GM10248 (cell line): Measurements from ENCODE around the gene LMBR1.

ENCODE experiments used
- CTCF ChIA-PET: fragments of 300-600 bp; sonication (Branson Sonifier 250); formaldehyde crosslinking; extraction: SDS; loops from one replicate; lab custom pipeline; 2021; ENCODE audit warnings: antibody characterized with exemption; lab: Yijun Ruan, JAX
- POLR2A ChIA-PET: fragments of 350-650 bp; sonication (Branson Sonifier 250); formaldehyde crosslinking; extraction: SDS; loops from one replicate; lab custom pipeline; 2020; ENCODE audit warnings: antibody characterized with exemption; lab: Yijun Ruan, JAX
- DNase-seq: peaks from one replicate; pipeline ENCODE4 v3.0.0; 2012; ENCODE audit errors: extremely low spot score
- TF ChIP-seq, protein P1 (sequence below): IDR thresholded peaks from 2 replicates; pipeline ENCODE4 v1.5.1; 2012; ENCODE audit warnings: mild to moderate bottlenecking, low read depth; ENCODE audit errors: extremely low read depth, missing control alignments, control extremely low read depth

LMBR1 gene

DNA sequence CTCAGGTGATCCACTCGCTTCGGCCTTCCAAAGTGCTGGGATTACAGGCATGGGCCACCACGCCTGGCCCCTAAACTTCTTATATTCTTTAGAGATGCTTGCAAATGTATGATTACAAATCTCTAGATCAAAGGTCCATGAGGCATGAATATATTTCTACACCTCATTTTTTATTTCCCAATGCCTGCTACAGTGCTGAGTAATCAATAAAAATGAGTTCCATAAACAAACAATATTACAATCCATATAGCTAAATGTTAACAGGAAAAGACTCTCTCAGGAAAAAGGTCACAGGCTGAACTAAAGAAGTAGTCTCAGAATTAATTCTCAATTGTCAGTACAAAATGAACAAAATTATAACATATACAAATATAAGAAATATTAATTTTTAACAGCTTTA, 90.8 kb downstream of the LMBR1 start:
- ChIA-PET CTCF (interaction anchor here (0.9 to 3.0 kb wide), 3 partner anchors 13 to 168 kb away, joined by 3 to 15 read pairs (median 3); no protein-coding TSS in a partner anchor), POLR2A (no interaction called here)
- TF ChIP-seq, protein P1, sequence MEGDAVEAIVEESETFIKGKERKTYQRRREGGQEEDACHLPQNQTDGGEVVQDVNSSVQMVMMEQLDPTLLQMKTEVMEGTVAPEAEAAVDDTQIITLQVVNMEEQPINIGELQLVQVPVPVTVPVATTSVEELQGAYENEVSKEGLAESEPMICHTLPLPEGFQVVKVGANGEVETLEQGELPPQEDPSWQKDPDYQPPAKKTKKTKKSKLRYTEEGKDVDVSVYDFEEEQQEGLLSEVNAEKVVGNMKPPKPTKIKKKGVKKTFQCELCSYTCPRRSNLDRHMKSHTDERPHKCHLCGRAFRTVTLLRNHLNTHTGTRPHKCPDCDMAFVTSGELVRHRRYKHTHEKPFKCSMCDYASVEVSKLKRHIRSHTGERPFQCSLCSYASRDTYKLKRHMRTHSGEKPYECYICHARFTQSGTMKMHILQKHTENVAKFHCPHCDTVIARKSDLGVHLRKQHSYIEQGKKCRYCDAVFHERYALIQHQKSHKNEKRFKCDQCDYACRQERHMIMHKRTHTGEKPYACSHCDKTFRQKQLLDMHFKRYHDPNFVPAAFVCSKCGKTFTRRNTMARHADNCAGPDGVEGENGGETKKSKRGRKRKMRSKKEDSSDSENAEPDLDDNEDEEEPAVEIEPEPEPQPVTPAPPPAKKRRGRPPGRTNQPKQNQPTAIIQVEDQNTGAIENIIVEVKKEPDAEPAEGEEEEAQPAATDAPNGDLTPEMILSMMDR = no peak
- no peak for DNase-seq

DNA sequence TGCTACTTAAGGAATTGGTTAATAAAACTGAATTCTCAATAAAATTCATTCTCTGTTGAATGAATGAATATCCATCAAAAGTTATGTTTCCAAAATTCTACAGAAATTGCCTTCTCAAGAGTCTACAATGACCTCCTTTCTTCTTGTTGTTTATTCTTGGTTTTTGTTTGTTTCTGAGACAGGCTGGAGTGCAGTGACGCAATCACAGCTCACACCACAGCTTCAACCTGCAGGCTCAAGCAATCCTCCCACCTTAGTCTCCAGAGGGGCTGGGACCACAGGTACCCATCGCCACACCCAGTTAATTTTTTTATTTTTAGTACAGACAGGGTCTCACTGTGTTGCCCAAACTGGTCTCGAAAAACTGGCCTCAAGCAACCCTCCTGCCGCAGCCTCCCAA, 97.6 kb downstream of the LMBR1 start:
- ChIA-PET POLR2A (no interaction called here), CTCF (no interaction called here)
- TF ChIP-seq, protein P1 = no peak
- no peak for DNase-seq

GRCh38 chr7:156793334-156793733, 99.6 kb downstream of the LMBR1 start:
- TF ChIP-seq, protein P1 = no peak
- POLR2A ChIA-PET = interaction anchor here (0.7 kb wide), 1 partner anchor 57 kb away, joined by 5 read pairs; no protein-coding TSS in a partner anchor
- CTCF ChIA-PET = interaction anchor here (1.5 to 1.8 kb wide), 3 partner anchors 12 to 25 kb away, joined by 4 to 6 read pairs (median 5); no protein-coding TSS in a partner anchor
- DNase-seq = no peak

DNA sequence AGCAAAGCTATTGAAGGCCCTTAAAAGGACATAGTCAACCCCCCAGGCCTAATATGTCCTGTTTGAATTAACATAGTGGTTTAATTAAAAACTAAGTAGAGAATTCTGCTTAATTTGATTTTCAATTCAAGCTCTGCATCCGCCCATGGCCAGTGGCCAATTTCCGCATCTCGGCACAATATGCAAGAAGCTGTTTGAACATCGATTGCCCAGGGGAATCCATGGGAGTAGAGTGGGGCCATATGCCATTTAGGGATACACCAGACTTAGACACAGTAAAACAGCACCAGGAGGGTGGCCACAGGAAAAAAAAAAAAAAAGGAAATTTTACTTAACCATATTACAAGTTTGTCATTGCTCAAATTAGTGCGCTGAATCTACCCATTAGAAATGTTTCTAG, 100.4 kb downstream of the LMBR1 start:
- ChIA-PET POLR2A (interaction anchor here (0.7 kb wide), 1 partner anchor 58 kb away, joined by 5 read pairs; no protein-coding TSS in a partner anchor), CTCF (interaction anchor here (1.3 to 1.8 kb wide), 4 partner anchors 11 to 37 kb away, joined by 4 to 6 read pairs (median 5); no protein-coding TSS in a partner anchor)
- TF ChIP-seq, protein P1 = no peak
- no peak for DNase-seq

DNA sequence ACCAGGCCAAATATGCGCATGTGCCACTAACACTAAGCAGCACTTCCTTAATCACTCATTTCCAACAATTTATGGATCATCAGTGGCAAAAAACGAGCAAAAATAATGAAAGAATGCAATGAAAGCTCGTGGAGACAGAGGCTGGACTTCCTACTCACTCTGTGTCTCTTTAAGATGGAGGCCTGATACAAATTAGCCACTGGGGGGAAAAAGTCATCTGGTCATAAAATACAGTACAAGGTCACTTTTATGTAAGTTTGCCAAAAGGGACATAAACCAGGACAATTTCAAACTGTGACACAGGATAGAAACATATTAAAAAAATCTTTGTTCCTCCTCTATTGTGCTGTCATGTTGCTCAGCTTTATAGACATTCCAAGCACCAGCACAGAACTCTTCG, 101.7 kb downstream of the LMBR1 start:
- CTCF ChIA-PET = no interaction called here
- no peak for DNase-seq
- POLR2A ChIA-PET = no interaction called here
- TF ChIP-seq, protein P1 = no peak

- ChIA-PET POLR2A (no interaction called here), CTCF (interaction anchor here (0.9 to 1.0 kb wide), 3 partner anchors 9 to 19 kb away, joined by 3 read pairs; no protein-coding TSS in a partner anchor)
- TF ChIP-seq, protein P1 = no peak
- DNase-seq = no peak
Observed at GRCh38 chr7:156790264-156790663, 102.7 kb downstream of the LMBR1 start.
